Measurements from ENCODE around the gene HSPBAP1. TPM values are rescaled to one million over a fixed set of nuclear protein-coding genes. Genes with fewer than 3 reads are reported as not detected.

Gene HSPBAP1
- total and polyA plus RNA-seq, 9 of the 15 experiments (the other 6 are each of a cell fraction or from before 2014, with no cell fraction given) = 2.1 to 4.5 (median 3.4) TPM

DNA sequence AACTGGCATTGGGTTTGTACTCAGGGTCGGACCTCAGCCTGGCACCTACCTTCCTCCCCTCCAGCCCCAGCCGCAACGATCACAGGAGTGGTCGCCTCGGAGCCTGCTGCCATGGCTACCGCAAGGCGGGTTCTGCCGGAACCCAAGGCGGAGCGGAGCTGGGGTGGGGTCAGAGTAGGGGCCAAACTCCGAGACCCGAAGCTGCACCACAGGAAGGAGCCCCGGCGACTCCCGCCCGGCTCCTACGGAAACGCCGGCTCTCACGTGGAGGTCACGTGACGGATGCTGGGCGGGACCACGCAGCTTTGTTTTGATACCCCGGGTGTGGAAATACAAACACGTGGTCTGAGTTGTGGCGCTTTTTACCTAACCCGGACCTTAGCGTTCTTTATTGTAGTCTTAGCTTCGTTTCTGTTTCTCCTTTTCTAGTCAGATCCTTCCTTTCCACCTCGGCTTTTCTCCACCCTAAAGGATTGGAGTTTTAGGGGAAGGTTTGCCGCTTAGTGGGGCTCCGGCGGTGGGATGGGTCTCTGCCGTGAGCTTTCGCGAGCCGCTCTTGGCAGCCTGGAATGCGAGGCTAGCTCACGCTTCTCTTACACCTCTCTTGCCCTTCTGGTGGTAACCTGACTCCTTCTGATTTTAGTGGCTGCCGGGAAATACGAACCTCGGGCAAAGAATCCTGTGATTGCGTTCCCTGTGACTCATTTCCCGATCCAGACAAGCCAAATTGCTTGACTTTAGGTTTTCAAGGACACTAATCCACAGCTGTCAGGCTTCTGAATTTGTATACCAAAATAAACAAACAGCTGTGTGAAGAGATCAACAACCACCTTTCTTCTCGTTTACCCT is at the start of gene HSPBAP1 (continued):
- TF ChIP-seq TBP (optimal IDR thresholded peaks at IDR 0.05; ENCODE audit: low read depth, low read length) (no peak), RBFOX2 (IDR thresholded peaks at IDR 0.05; ENCODE audit: low read depth, low read length) (peak; percentile 79), MAZ (CRISPR knock-in tag; conservative IDR thresholded peaks at IDR 0.05 in 1 of 2, IDR thresholded peaks at IDR 0.05 in 1 of 2) (peak in 1 of 2 experiments; percentile 43; a peak in 1 of 4 replicates), NFE2L1 (tag; IDR thresholded peaks at IDR 0.05; ENCODE audit: borderline replicate concordance, low read depth) (no peak), ZNF592 (IDR thresholded peaks at IDR 0.05) (peak; percentile 73), STAT5A (IDR thresholded peaks at IDR 0.05; ENCODE audit: borderline replicate concordance, low read length) (no peak), SRSF1 (IDR thresholded peaks at IDR 0.05; ENCODE audit: low read depth, low read length) (no peak), TEAD1 (CRISPR knock-in tag; IDR thresholded peaks at IDR 0.05) (peak in 1 of 2 experiments; percentile 51; a peak in 1 of 4 replicates), L3MBTL2 (IDR thresholded peaks at IDR 0.05) (peak; percentile 99), SMAD4 (CRISPR knock-in tag; conservative IDR thresholded peaks at IDR 0.05) (peak; percentile 45; the same call in 1 of the 2 replicates), ZBTB33 (CRISPR knock-in tag; IDR thresholded peaks at IDR 0.05) (peak; percentile 21; the same call in 1 of the 2 replicates), ZNF197 (CRISPR knock-in tag; IDR thresholded peaks at IDR 0.05; ENCODE audit: low read depth) (no peak), CBX3 (IDR thresholded peaks at IDR 0.05; ENCODE audit: borderline replicate concordance in 1 of 2, low read length in 2 of 2) (peak in 1 of 2 experiments; percentile 73; a peak in 1 of 3 replicates), PCBP1 (IDR thresholded peaks at IDR 0.05; ENCODE audit: low read depth, low read length, poor library complexity, severe bottlenecking) (no peak), RCOR1 (IDR thresholded peaks at IDR 0.05; ENCODE audit: borderline replicate concordance in 1 of 2, low read depth in 2 of 2, low read length in 2 of 2) (no peak)
- TF ChIP-seq, protein P1, sequence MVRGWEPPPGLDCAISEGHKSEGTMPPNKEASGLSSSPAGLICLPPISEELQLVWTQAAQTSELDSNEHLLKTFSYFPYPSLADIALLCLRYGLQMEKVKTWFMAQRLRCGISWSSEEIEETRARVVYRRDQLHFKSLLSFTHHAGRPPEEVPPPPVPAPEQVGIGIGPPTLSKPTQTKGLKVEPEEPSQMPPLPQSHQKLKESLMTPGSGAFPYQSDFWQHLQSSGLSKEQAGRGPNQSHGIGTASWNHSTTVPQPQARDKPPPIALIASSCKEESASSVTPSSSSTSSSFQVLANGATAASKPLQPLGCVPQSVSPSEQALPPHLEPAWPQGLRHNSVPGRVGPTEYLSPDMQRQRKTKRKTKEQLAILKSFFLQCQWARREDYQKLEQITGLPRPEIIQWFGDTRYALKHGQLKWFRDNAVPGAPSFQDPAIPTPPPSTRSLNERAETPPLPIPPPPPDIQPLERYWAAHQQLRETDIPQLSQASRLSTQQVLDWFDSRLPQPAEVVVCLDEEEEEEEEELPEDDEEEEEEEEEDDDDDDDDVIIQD (CRISPR knock-in tag; IDR thresholded peaks at IDR 0.05) = no peak
- TF ChIP-seq, protein P2, sequence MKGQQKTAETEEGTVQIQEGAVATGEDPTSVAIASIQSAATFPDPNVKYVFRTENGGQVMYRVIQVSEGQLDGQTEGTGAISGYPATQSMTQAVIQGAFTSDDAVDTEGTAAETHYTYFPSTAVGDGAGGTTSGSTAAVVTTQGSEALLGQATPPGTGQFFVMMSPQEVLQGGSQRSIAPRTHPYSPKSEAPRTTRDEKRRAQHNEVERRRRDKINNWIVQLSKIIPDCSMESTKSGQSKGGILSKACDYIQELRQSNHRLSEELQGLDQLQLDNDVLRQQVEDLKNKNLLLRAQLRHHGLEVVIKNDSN (CRISPR knock-in tag; IDR thresholded peaks at IDR 0.05) = peak; percentile 97
